AG04449 (cell line): ENCODE data around the gene ADORA2A.

Source experiments
- CTCF ChIA-PET: fragments of 350-600 bp; formaldehyde crosslinking; extraction: SDS; loops from one replicate; lab custom pipeline; 2021; ENCODE audit warnings: antibody characterized with exemption; lab: Yijun Ruan, JAX
- POLR2A ChIA-PET: fragments of 400-600, 350-600 bp; formaldehyde crosslinking; extraction: SDS; loops from one replicate; lab custom pipeline; 2020; ENCODE audit warnings: antibody characterized with exemption, inconsistent platforms; lab: Yijun Ruan, JAX
- DNase-seq: peaks from one replicate; pipeline ENCODE4 v3.0.0-alpha.2; 2010; ENCODE audit warnings: low read depth, low spot score
- H3K4me3 ChIP-seq: 2 replicates; pipeline ENCODE4 v1.5.1; 2011; ENCODE audit warnings: low read depth, mild to moderate bottlenecking, control low read depth, low read length
- TF ChIP-seq, protein P1 (sequence below): IDR thresholded peaks from one replicate; pipeline ENCODE4 v1.5.1; 2011; ENCODE audit warnings: mild to moderate bottlenecking, moderate library complexity, low read length, control low read depth, inconsistent platforms; ENCODE audit not compliant: insufficient read depth; ENCODE audit errors: missing control alignments

The ADORA2A gene

DNA sequence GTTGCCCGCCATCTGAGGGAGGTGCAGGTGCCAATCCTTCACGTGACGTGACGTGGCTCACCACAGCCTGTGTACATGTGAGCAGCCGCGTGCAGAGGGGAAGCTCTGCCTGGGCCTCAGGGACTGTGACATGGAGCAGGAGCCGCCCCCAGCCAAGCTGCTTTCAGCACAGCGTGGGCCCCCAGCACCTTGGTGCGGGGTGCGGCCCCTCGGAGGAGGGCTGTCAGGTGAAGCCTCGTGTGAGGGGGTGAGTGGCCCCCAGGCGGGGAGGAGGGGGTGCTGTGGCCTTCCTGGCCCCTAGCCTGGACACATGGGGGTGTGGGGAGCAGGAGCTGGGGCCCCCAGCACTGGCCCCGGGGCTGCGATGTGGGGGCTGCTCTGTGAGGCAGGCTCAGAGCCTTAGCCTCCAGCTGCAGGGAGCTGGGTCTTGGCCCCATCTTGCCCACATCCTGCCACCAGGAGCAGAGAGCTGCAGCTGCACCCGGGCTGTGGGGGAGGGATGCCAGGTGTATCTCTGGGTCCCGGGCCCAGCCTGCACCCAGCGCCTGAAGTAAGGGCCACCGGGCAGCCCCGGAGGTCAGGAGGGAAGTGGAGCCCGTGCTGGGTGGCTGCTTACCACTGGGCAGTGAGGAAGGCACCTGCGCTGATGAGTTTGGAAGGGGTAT, at the start of gene ADORA2A:
Gene ADORA2A (plus strand): TSS at position 100 of the 665 bp plus-strand sequence. CDS start 5,806 bp downstream, outside the sequence.
- TF ChIP-seq, protein P1, sequence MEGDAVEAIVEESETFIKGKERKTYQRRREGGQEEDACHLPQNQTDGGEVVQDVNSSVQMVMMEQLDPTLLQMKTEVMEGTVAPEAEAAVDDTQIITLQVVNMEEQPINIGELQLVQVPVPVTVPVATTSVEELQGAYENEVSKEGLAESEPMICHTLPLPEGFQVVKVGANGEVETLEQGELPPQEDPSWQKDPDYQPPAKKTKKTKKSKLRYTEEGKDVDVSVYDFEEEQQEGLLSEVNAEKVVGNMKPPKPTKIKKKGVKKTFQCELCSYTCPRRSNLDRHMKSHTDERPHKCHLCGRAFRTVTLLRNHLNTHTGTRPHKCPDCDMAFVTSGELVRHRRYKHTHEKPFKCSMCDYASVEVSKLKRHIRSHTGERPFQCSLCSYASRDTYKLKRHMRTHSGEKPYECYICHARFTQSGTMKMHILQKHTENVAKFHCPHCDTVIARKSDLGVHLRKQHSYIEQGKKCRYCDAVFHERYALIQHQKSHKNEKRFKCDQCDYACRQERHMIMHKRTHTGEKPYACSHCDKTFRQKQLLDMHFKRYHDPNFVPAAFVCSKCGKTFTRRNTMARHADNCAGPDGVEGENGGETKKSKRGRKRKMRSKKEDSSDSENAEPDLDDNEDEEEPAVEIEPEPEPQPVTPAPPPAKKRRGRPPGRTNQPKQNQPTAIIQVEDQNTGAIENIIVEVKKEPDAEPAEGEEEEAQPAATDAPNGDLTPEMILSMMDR = no peak
- ChIA-PET CTCF (interaction anchor here (1.2 to 6.4 kb wide), 5 partner anchors 7 to 99 kb away, joined by 3 to 63 read pairs (median 5); no protein-coding TSS in a partner anchor), POLR2A (no interaction called here)
- no peak within 1 kb of the TSS for H3K4me3 ChIP-seq
- DNase-seq = no peak

DNA sequence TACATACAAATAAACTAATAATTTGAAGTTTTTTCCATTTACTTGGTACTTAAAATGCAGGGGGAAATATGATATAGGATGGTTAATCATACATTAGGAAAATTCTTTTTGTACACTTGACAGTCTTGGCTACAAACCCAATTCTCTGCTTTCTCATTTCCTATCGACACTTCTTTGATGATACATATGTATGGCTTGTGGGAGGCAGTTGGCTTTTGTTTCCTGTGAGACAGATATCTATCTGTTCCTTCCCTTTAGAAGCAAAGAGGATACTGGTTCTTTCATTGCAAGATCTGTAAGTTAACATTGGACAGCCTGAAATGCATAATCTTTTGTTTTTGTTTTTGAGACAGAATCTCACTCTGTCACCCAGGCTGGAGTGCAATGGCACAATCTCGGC, 47.9 kb upstream of the ADORA2A start:
- ChIA-PET POLR2A (no interaction called here), CTCF (interaction anchor here (1.0 kb wide), 1 partner anchor 12 kb away, joined by 3 read pairs; no protein-coding TSS in a partner anchor)
- TF ChIP-seq, protein P1 = no peak
- DNase-seq = no peak
- no peak overlapping the region for H3K4me3 ChIP-seq

DNA sequence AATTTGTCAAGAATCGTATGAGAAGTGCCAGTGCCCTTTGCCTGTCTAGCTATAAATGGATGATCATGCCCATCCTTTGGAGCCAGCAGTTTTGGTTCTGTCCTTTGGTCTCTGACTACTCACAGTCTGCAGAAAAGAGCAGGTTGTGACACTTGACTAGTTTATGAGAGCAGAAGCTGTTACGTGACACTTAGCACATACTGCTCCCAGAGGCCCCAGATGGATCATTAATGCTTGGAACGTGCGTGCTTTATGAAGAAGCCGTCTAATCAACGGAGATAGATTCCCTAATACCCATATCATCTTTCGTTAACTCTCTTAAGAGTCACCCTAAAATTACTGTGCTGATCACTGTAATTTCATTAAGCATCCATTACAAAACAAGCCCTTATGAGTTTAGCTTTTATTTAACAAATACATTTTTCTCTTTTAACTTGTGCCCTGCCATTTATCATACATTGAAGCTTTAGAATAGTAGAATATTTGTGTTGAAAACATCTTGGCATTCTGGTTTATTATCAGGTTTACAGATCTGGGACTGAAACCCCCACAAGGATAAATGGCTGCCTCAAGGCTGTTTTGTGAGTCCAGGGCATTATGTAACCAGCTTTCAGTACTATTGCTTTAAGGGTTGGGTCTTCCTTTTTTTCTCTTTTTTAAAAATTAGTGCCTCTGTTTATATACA, 47.0 kb upstream of the ADORA2A start:
- no peak for DNase-seq
- H3K4me3 ChIP-seq = no peak overlapping the region
- CTCF ChIA-PET = interaction anchor here (1.0 to 1.8 kb wide), 4 partner anchors 10 to 142 kb away, joined by 3 to 5 read pairs (median 4); no protein-coding TSS in a partner anchor
- TF ChIP-seq, protein P1 = no peak
- POLR2A ChIA-PET = no interaction called here

GRCh38 chr22:24380905-24381230, 46.5 kb upstream of the ADORA2A start:
- H3K4me3 ChIP-seq = no peak overlapping the region
- ChIA-PET CTCF (interaction anchor here (1.0 to 1.8 kb wide), 3 partner anchors 9 to 141 kb away, joined by 3 to 5 read pairs (median 5); no protein-coding TSS in a partner anchor), POLR2A (no interaction called here)
- TF ChIP-seq, protein P1 = no peak
- DNase-seq = no peak

- CTCF ChIA-PET = no interaction called here
- H3K4me3 ChIP-seq = no peak overlapping the region
- POLR2A ChIA-PET = interaction anchor here (1.0 kb wide), 1 partner anchor 170 kb away, joined by 4 read pairs; no protein-coding TSS in a partner anchor
- no peak for DNase-seq
- TF ChIP-seq, protein P1 = no peak
These were observed 44.3 kb upstream of the ADORA2A start for GRCh38 chr22:24383061-24383460.

DNA sequence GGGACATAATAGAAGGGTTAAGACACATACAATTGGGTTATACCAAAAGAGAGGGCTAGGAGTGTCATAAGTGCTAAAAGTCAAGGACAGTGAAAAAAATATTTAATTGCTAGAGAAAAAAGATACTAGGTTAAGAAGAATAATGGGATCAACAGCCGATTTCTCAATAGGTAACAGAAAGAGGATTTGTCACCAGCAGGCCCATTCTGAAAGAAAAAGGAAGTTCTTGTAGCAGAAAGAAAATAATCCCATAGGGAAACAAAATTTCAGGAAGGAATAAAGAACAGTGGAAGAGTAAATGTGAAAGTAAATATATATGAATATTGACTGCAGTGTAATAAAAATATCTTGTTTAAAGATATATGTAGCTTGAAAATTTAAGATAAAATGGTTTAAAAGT, 43.3 kb upstream of the ADORA2A start:
- H3K4me3 ChIP-seq = no peak overlapping the region
- DNase-seq = no peak
- CTCF ChIA-PET = no interaction called here
- TF ChIP-seq, protein P1 = no peak
- POLR2A ChIA-PET = no interaction called here
